Large intestine (tissue), 3 donors: ENCODE data around the gene DOP1B. TPM values are rescaled to one million over a fixed set of nuclear protein-coding genes. Genes with fewer than 3 reads are reported as not detected.
A peak's percentile ranks its signal among the peaks of the same experiment; 100 is the strongest.
"Not testable (repeated sequence)": the region's sequence is repeated elsewhere in the genome, so short reads cannot be mapped to it uniquely, and the experiment has no call there.

Experiments
- DNase-seq, 2 donors: peaks; one replicate each; pipeline versions ENCODE4 v3.0.0 to v3.0.0-alpha.2; 2013
- H3K27ac ChIP-seq: one replicate; pipeline ENCODE4 v1.5.1; 2013; ENCODE audit warnings: low read length
- H3K27me3 ChIP-seq: 2 replicates; pipeline ENCODE4 v1.6.1; 2013; ENCODE audit warnings: low read length; ENCODE audit not compliant: control insufficient read depth, insufficient read depth
- H3K36me3 ChIP-seq: 2 replicates; pipeline ENCODE4 v1.6.1; 2013; ENCODE audit warnings: low read length; ENCODE audit not compliant: control insufficient read depth, insufficient read depth
- H3K4me1 ChIP-seq: one replicate; pipeline ENCODE4 v1.6.1; 2013; ENCODE audit warnings: low read length; ENCODE audit not compliant: control insufficient read depth, insufficient read depth
- H3K4me3 ChIP-seq: one replicate; pipeline ENCODE4 v1.5.1; 2013; ENCODE audit warnings: low read length
- H3K9me3 ChIP-seq: one replicate; pipeline ENCODE4 v1.6.1; 2013; ENCODE audit warnings: mild to moderate bottlenecking, low read depth, low read length, moderate library complexity; ENCODE audit not compliant: control insufficient read depth
- WGBS: methylation state at CpG from one replicate; pipeline ENCODE4 v1.1.5; 2013; ENCODE audit warnings: low lambda C conversion rate; ENCODE audit not compliant: insufficient coverage; 5-methylcytosine and 5-hydroxymethylcytosine counted together
- polyA plus RNA-seq: library from polyadenylated mRNA; unstranded; fragments of 120-200 nt; gene quantifications from one replicate; pipeline ENCODE4 v1.2.1, GENCODE V29; 2013

DOP1B gene
- polyA plus RNA-seq, 1 donor, result 16.0 TPM

DNA sequence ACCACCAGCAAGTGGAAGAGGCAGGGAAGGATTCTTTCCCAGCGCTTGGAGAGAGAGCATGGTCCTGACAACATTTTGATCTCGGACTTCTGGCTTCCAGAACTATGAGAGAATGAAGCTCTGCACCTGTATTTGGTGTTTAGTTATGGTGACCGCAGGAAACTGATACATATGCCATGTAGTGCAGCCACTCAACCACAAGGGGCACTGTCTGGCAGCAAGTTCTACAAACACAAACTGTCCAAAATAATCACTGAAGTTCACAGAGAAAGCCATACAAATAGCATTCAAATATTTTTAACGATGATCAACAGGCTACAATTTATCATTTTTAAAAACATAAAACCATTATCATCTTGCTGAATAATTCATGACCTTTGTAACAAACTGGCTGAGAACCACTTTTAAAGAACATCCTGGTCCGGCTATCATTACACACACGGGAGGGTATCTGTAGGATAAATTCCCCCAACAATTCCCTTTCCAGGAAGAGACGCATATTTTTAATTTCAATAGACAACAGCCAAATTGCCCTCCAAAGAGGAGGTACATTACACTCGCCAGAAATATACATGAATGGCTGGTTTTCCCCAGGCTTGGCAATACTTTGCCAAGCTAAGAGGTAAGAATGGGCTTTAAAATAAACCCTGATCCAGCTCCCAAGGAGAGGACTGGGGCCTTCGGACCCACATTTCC lies 31.0 kb upstream of the DOP1B start:
- H3K27ac ChIP-seq, result no peak overlapping the region
- WGBS, result 20% methylated on average over 1 of the region's 9 CpGs

GRCh38 chr21:36126208-36126565 lies 30.4 kb upstream of the DOP1B start:
- H3K4me1 ChIP-seq, result peaks cover 3% of the 10 kb centered on the region
- no peak overlapping the region for H3K27ac ChIP-seq
- H3K36me3 ChIP-seq, result no peaks in the 10 kb centered on the region
- H3K4me3 ChIP-seq, result no peak overlapping the region
- no peaks in the 10 kb centered on the region for H3K9me3 ChIP-seq
- H3K27me3 ChIP-seq, result peaks cover 8% of the 10 kb centered on the region
- DNase-seq, result no peak

More for the DNA sequence above, 31.0 kb upstream of the DOP1B start:
- Histone ChIP-seq H3K27me3 (peaks cover 5% of the 10 kb centered on the region), H3K9me3 (no peaks in the 10 kb centered on the region), H3K4me1 (peaks cover 3% of the 10 kb centered on the region), H3K4me3 (no peak overlapping the region), H3K36me3 (no peaks in the 10 kb centered on the region)
- DNase-seq, result no peak

- DNase-seq, result no peak
- H3K27me3 ChIP-seq, result peaks cover 8% of the 10 kb centered on the region
- H3K4me1 ChIP-seq, result peaks cover 3% of the 10 kb centered on the region
- H3K36me3 ChIP-seq, result no peaks in the 10 kb centered on the region
- WGBS, result no CpG with 5 or more reads among the region's 5 CpGs
- H3K27ac ChIP-seq, result no peak overlapping the region
- no peaks in the 10 kb centered on the region for H3K9me3 ChIP-seq
- H3K4me3 ChIP-seq, result no peak overlapping the region
Measured at GRCh38 chr21:36126621-36127110, 30.0 kb upstream of the DOP1B start.

GRCh38 chr21:36127250-36127904 lies 29.2 kb upstream of the DOP1B start:
- WGBS, result no CpG with 5 or more reads among the region's 10 CpGs
- Histone ChIP-seq H3K27me3 (peaks cover 10% of the 10 kb centered on the region), H3K36me3 (no peaks in the 10 kb centered on the region), H3K4me3 (no peak overlapping the region), H3K27ac (no peak overlapping the region), H3K9me3 (no peaks in the 10 kb centered on the region), H3K4me1 (peaks cover 3% of the 10 kb centered on the region)
- DNase-seq, result no peak

DNA sequence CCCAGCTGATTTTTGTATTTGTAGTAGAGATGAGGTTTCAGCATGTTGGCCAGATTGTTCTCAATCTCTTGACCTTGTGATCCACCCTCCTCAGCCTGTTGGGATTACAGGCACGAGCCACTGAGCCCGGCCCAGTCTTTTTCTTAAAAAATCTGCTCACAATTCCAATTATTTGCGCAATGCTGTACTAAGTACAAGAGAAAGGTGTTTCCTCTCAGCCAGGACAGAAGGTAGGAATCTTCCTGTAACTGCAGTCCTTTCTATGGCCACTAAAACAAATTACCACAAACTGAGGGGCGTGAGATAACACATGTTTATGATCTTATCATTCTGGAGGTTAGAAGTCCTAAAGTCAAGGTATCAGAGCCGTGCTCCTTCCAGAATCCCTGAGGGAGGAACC lies 28.6 kb upstream of the DOP1B start:
- no CpG with 5 or more reads among the region's 5 CpGs for WGBS
- H3K27ac ChIP-seq, result no peak overlapping the region

DNA sequence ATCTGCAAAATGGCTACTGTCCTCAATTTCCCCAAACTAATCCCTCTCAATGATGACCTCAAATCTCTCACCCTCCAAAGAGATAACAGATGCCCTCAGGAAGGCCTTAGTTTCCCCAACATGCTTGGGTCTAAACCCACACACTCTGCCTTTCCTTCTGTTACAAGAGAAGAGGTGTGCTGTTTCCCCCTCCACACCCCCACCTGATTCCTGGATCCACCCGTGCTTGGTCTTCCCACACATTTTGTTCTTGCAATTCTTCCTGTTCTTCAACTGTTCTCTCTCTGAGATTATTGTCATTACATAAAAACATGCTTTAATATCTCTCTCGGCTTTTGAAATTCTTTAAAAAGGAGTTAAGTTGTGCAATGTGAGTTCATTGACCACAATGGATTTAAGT lies 27.4 kb upstream of the DOP1B start:
- H3K4me3 ChIP-seq, result no peak overlapping the region
- no peak overlapping the region for H3K27ac ChIP-seq
- 100% methylated on average over 1 of the region's 2 CpGs for WGBS
- no peaks in the 10 kb centered on the region for H3K4me1 ChIP-seq
- no peak for DNase-seq
- H3K36me3 ChIP-seq, result no peaks in the 10 kb centered on the region
- H3K27me3 ChIP-seq, result peaks cover 22% of the 10 kb centered on the region
- no peaks in the 10 kb centered on the region for H3K9me3 ChIP-seq

More for the DNA sequence above, 28.6 kb upstream of the DOP1B start:
- Histone ChIP-seq H3K4me1 (peaks cover 3% of the 10 kb centered on the region), H3K27me3 (peaks cover 15% of the 10 kb centered on the region), H3K4me3 (no peak overlapping the region), H3K36me3 (no peaks in the 10 kb centered on the region), H3K9me3 (no peaks in the 10 kb centered on the region)
- DNase-seq, result no peak

- H3K27ac ChIP-seq, DNase-seq, H3K4me3 ChIP-seq, H3K36me3 ChIP-seq, H3K9me3 ChIP-seq: not testable (repeated sequence)
- Histone ChIP-seq H3K27me3 (peaks cover 34% of the 10 kb centered on the region), H3K4me1 (peaks cover 11% of the 10 kb centered on the region)
- WGBS, result no CpG with 5 or more reads among the region's 18 CpGs
Measured at GRCh38 chr21:36130414-36130762, 26.2 kb upstream of the DOP1B start.

GRCh38 chr21:36130839-36131238 lies 25.8 kb upstream of the DOP1B start:
- Histone ChIP-seq H3K4me1 (peaks cover 13% of the 10 kb centered on the region), H3K27me3 (peaks cover 34% of the 10 kb centered on the region)
- H3K4me3 ChIP-seq, H3K36me3 ChIP-seq, H3K9me3 ChIP-seq, DNase-seq, H3K27ac ChIP-seq: not testable (repeated sequence)
- no CpG with 5 or more reads among the region's 5 CpGs for WGBS

DNA sequence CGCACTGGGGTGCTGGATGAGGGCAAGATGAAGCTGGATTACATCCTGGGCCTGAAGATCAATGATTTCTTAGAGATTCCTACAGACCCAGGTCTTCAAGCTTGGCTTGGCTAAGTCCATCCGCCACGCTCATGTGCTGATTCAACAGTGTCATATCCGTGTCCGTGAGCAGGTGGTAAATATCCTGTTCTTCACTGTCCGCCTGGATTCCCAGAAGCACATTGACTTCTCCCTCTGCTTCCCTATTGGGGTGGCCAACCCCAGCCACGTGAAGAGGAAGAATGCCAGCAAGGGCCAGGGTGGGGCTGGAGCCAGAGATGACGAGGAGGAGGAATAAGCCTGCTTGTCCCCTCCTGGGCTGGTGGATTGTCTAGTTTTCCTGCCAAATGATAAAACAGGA lies 23.9 kb upstream of the DOP1B start:
- H3K36me3 ChIP-seq, result no peaks in the 10 kb centered on the region
- H3K27me3 ChIP-seq, result peaks cover 38% of the 10 kb centered on the region
- no peak for DNase-seq
- H3K27ac ChIP-seq, result no peak overlapping the region
- H3K4me3 ChIP-seq, result no peak overlapping the region
- H3K9me3 ChIP-seq, result no peaks in the 10 kb centered on the region
- peaks cover 18% of the 10 kb centered on the region for H3K4me1 ChIP-seq
- WGBS, result 90% methylated on average over 2 of the region's 8 CpGs

DNA sequence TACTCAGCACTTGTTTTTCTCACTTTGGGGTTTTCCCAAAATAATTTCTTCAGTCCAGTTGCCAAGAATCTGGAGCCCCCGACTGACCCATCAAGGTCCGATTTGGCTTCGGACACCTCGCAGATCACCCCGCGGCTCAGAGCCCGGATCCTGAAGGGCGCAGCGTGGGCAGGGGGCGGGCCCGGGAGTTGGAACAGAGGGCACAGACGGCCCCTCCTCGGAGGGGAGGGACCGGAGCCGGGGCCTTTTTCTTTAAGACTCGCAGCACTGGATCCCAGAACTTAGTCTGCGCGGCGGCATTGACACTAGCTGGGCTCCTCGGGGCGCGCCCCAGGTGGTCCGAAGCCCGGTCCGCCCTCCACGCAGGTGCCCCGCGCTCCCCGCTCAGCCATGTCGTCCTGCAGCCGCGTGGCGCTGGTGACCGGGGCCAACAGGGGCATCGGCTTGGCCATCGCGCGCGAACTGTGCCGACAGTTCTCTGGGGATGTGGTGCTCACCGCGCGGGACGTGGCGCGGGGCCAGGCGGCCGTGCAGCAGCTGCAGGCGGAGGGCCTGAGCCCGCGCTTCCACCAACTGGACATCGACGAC lies 21.7 kb upstream of the DOP1B start, which contains the start of gene CBR3:
Gene CBR3 (plus strand): TSS at position 277 of the 588 bp plus-strand sequence. CDS start 114 bp downstream, at position 391.
- Histone ChIP-seq H3K27ac (peak within 1 kb of the TSS; percentile 48), H3K27me3 (peaks cover 36% of the 10 kb centered on the region), H3K4me3 (peak within 1 kb of the TSS; percentile 52), H3K4me1 (peaks cover 18% of the 10 kb centered on the region), H3K9me3 (no peaks in the 10 kb centered on the region), H3K36me3 (no peaks in the 10 kb centered on the region)
- DNase-seq, result no peak
- no CpG with 5 or more reads among the region's 53 CpGs for WGBS
